ENCODE measurements around the gene HBS1L.

DNA sequence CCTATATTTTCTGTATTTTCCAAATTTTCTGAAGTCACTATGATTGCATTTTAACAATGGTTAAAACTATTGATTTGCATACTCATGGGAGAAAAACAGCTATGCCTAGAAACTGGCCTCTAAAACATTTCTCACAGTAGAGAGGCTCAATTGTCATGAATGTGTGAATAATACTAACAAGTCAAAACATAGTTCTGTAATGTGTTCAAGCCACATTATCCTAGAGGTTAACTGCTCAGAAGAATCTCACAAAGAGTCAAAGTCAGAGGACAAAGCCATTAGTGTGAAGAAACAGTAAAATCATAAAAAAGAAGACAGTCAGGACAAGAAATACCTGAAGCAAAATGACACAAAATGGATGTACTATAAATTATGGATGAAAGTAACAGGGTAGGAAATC, 92.2 kb downstream of the HBS1L start:
- TF ChIP-seq, protein P1, sequence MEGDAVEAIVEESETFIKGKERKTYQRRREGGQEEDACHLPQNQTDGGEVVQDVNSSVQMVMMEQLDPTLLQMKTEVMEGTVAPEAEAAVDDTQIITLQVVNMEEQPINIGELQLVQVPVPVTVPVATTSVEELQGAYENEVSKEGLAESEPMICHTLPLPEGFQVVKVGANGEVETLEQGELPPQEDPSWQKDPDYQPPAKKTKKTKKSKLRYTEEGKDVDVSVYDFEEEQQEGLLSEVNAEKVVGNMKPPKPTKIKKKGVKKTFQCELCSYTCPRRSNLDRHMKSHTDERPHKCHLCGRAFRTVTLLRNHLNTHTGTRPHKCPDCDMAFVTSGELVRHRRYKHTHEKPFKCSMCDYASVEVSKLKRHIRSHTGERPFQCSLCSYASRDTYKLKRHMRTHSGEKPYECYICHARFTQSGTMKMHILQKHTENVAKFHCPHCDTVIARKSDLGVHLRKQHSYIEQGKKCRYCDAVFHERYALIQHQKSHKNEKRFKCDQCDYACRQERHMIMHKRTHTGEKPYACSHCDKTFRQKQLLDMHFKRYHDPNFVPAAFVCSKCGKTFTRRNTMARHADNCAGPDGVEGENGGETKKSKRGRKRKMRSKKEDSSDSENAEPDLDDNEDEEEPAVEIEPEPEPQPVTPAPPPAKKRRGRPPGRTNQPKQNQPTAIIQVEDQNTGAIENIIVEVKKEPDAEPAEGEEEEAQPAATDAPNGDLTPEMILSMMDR (IDR thresholded peaks at IDR 0.05) = no peak
- TF ChIP-seq POLR2A (IDR thresholded peaks at IDR 0.05) (no peak), EP300 (IDR thresholded peaks at IDR 0.05) (no peak)

Data from tibial nerve (tissue), 4 donors.